Large intestine (tissue), 3 donors: ENCODE results near the gene PTPRB. TPM values are rescaled to one million over a fixed set of nuclear protein-coding genes. Genes with fewer than 3 reads are reported as not detected.

Experiments
- DNase-seq, 2 donors: peaks; one replicate each; pipeline versions ENCODE4 v3.0.0 to v3.0.0-alpha.2; 2013
- H3K27ac ChIP-seq: one replicate; pipeline ENCODE4 v1.5.1; 2013; ENCODE audit warnings: low read length
- H3K27me3 ChIP-seq: 2 replicates; pipeline ENCODE4 v1.6.1; 2013; ENCODE audit warnings: low read length; ENCODE audit not compliant: control insufficient read depth, insufficient read depth
- H3K36me3 ChIP-seq: 2 replicates; pipeline ENCODE4 v1.6.1; 2013; ENCODE audit warnings: low read length; ENCODE audit not compliant: control insufficient read depth, insufficient read depth
- H3K4me1 ChIP-seq: one replicate; pipeline ENCODE4 v1.6.1; 2013; ENCODE audit warnings: low read length; ENCODE audit not compliant: control insufficient read depth, insufficient read depth
- H3K4me3 ChIP-seq: one replicate; pipeline ENCODE4 v1.5.1; 2013; ENCODE audit warnings: low read length
- H3K9me3 ChIP-seq: one replicate; pipeline ENCODE4 v1.6.1; 2013; ENCODE audit warnings: mild to moderate bottlenecking, low read depth, low read length, moderate library complexity; ENCODE audit not compliant: control insufficient read depth
- WGBS: methylation state at CpG from one replicate; pipeline ENCODE4 v1.1.5; 2013; ENCODE audit warnings: low lambda C conversion rate; ENCODE audit not compliant: insufficient coverage; 5-methylcytosine and 5-hydroxymethylcytosine counted together
- polyA plus RNA-seq: library from polyadenylated mRNA; unstranded; fragments of 120-200 nt; gene quantifications from one replicate; pipeline ENCODE4 v1.2.1, GENCODE V29; 2013

The PTPRB gene
- polyA plus RNA-seq, 1 donor: 7.2 TPM

DNA sequence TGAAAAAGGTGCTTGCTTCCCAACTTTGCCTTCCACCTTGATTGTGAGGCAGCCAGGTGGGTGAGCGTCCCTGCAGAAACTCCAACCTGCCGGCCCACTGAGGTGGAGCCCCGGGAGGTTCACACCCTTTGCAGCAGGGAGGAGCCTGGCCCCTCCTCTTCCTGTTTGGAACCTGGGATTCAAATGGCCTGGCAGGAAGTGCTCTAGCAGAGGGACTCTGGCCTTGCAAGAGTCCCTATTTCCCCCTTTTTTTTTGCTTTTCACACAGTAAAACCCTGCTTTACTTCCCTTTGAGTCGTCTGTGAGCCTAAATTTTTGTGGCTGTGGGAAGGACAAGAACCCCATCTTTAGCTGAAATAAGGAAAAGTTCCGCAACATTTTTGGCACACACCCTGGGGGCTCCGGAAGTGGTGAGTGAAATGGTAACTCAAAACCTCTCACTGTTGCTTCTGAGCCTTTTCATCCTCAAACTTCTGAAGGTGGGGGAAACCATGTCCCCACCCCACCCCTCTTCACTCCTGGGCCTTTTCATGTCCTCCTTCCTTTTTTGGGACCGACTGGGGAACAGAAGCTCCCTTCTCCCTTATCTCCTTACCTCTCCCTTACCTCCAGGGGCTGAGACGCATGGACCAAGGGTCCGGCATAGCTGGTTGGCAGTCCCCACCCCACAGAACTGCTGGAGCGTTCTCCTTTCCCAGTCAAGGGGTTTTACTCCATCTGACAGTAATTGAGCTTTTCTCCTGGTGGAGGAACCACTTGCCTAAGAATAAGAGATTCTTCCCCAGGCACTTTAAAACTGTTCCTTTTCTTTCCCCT is 169.1 kb downstream of the PTPRB start:
- WGBS: 80% methylated on average over 1 of the region's 10 CpGs
- Histone ChIP-seq H3K4me1 (no peaks in the 10 kb centered on the region), H3K9me3 (peaks cover 4% of the 10 kb centered on the region), H3K27ac (no peak overlapping the region), H3K27me3 (no peaks in the 10 kb centered on the region), H3K36me3 (no peaks in the 10 kb centered on the region), H3K4me3 (no peak overlapping the region)
- DNase-seq: no peak

DNA sequence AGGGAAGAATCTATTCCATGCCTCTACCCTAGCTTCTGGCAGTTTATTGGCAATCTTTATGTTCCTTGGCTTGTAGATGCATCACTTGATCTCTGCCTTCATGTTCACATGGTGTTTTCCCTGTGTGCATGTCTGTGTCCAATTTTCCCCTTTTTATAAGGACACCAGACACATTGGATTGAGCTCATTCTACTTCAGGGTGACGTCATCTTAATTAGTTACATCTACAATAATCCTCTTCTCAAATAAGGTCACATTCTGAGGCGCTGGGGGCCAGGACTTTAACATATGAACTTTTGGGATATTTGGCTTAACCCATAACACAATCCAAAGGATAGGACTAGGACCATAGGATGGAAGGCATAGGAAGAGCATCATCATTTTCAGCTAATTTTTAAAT is 169.8 kb downstream of the PTPRB start:
- Histone ChIP-seq H3K9me3 (peaks cover 4% of the 10 kb centered on the region), H3K4me3 (no peak overlapping the region), H3K4me1 (no peaks in the 10 kb centered on the region), H3K27me3 (no peaks in the 10 kb centered on the region), H3K36me3 (no peaks in the 10 kb centered on the region), H3K27ac (no peak overlapping the region)
- WGBS: no CpG with 5 or more reads among the region's 2 CpGs
- DNase-seq: no peak

DNA sequence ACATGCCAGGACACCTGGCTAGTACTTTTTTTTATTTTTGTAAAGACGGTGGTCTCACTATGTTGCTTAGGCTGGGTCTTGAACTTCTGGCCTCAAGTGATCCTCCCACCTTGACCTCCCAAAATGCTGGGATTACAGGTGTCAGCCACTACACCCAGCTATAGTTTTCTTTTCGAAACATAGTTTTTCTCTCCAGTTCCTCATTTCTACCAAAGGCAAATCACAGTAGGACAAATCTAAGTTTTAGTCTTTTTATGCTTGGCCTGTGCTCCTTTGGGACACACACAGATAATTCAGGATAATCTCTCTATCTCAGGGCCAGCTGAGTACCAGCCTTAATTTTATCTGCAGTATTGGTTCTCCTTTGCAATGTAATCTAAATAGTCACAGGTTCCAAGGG is 170.5 kb downstream of the PTPRB start:
- Histone ChIP-seq H3K27me3 (no peaks in the 10 kb centered on the region), H3K27ac (no peak overlapping the region), H3K36me3 (no peaks in the 10 kb centered on the region), H3K9me3 (peaks cover 4% of the 10 kb centered on the region), H3K4me1 (no peaks in the 10 kb centered on the region), H3K4me3 (no peak overlapping the region)
- DNase-seq: no peak
- WGBS: no CpG with 5 or more reads among the region's 2 CpGs
